K562 (cell line): ENCODE data around the gene BLZF1. TPM values are rescaled to one million over a fixed set of nuclear protein-coding genes. Genes with fewer than 3 reads are reported as not detected.
A peak's percentile ranks its signal among the peaks of the same experiment; 100 is the strongest.

Experiments used
- ATAC-seq: fragments of 200-7000 bp; cut with Tn5 transposase; 3 replicates; pipeline ENCODE4 v1.9.1; 2020; ENCODE audit warnings: moderate library complexity
- BruUV-seq: library from RNA; stranded (reverse); fragments of 400-500 nt; replicated peaks from 2 replicates; lab custom pipeline; 2021; lab: Mats Ljungman, UMichigan
- CTCF ChIA-PET: fragments of 300-600 bp; formaldehyde crosslinking; extraction: SDS; loops from one replicate; lab custom pipeline; 2021; ENCODE audit warnings: low intra/inter-chr PET ratio; lab: Yijun Ruan, JAX
- POLR2A ChIA-PET: fragments of 300-600, 350-650 bp; sonication (Branson Sonifier 250); formaldehyde crosslinking; extraction: SDS; loops from one replicate; lab custom pipeline; 2021; ENCODE audit warnings: antibody characterized with exemption, inconsistent platforms; lab: Yijun Ruan, JAX
- DNase-seq, 4 experiments: peaks; one replicate each; pipeline versions ENCODE4 v3.0.0 to v3.0.0-alpha.2; 2011 to 2018; ENCODE audit warnings: low spot score in 3 of 4, mixed read lengths in 3 of 4; ENCODE audit errors: extremely low read depth in 1 of 4
- FAIRE-seq: peaks from 2 replicates; lab custom pipeline; 2011; peaks lifted over from hg19 to GRCh38; lab: Jason Lieb, UNC
- H2AFZ ChIP-seq: 2 replicates; pipeline ENCODE4 v1.6.0; 2011; ENCODE audit warnings: low read depth, low read length, control low read depth, inconsistent platforms
- H3K27ac ChIP-seq: fragments of 200-600 bp; 3 replicates; pipeline ENCODE4 v1.8.0; 2011; ENCODE audit warnings: low read depth, mild to moderate bottlenecking, control low read depth, inconsistent platforms, low read length, moderate library complexity, mixed read lengths; ENCODE audit errors: extremely low read depth
- H3K27me3 ChIP-seq, 2 experiments: fragments of 300-600 bp in 1 of 2; 2 replicates in 1 of 2; 3 replicates in 1 of 2; pipeline versions ENCODE4 v1.6.0 to v1.8.0; 2011; ENCODE audit warnings: inconsistent platforms in 2 of 2, low read length in 2 of 2, mild to moderate bottlenecking in 1 of 2, mixed read lengths in 1 of 2, moderate library complexity in 1 of 2; ENCODE audit not compliant: control insufficient read depth in 2 of 2, insufficient read depth in 2 of 2
- H3K36me3 ChIP-seq: fragments of 300-600 bp; 3 replicates; pipeline ENCODE4 v1.8.0; 2011; ENCODE audit warnings: mild to moderate bottlenecking, low read length, inconsistent platforms; ENCODE audit not compliant: control insufficient read depth, insufficient read depth
- H3K4me1 ChIP-seq, 2 experiments: fragments of 200-600 bp in 1 of 2; replicated peaks in 1 of 2; 2 replicates in 1 of 2; 3 replicates in 1 of 2; pipeline versions ENCODE4 v1.5.1 to v1.8.0; 2011; ENCODE audit warnings: inconsistent platforms in 2 of 2, low read length in 2 of 2, mild to moderate bottlenecking in 1 of 2, mixed read lengths in 1 of 2, moderate library complexity in 1 of 2; ENCODE audit not compliant: control insufficient read depth in 2 of 2, insufficient read depth in 2 of 2
- H3K4me2 ChIP-seq: 2 replicates; pipeline ENCODE4 v1.6.1; 2011; ENCODE audit warnings: low read length, control low read depth, inconsistent platforms, mixed read lengths; ENCODE audit not compliant: insufficient read depth
- H3K4me3 ChIP-seq: fragments of 200-600 bp; sonication (generic), shearing (Covaris generic); 2 replicates; pipeline ENCODE4 v1.5.1; 2016; ENCODE audit warnings: control low read depth, inconsistent platforms
- H3K79me2 ChIP-seq: fragments of 200-600 bp; 3 replicates; pipeline ENCODE4 v1.8.0; 2011; ENCODE audit warnings: low read length, inconsistent platforms; ENCODE audit not compliant: control insufficient read depth, insufficient read depth
- H3K9ac ChIP-seq, 2 experiments: 2 replicates each; pipeline versions ENCODE4 v1.6.0 to v1.6.1; 2011; ENCODE audit warnings: low read depth in 2 of 2, low read length in 2 of 2, control low read depth in 1 of 2, inconsistent platforms in 1 of 2, mild to moderate bottlenecking in 1 of 2, mixed read lengths in 1 of 2; ENCODE audit not compliant: insufficient read depth in 1 of 2
- H3K9me1 ChIP-seq: one replicate; pipeline ENCODE4 v1.6.0; 2011; ENCODE audit warnings: inconsistent platforms, mild to moderate bottlenecking, low read length, moderate library complexity; ENCODE audit not compliant: control insufficient read depth, insufficient read depth
- H3K9me3 ChIP-seq: replicated peaks from 2 replicates; pipeline ENCODE4 v1.5.1; 2011; ENCODE audit warnings: low read depth, low read length, inconsistent platforms; ENCODE audit not compliant: control insufficient read depth, insufficient read depth
- H4K20me1 ChIP-seq: replicated peaks from 2 replicates; pipeline ENCODE4 v1.6.1; 2011; ENCODE audit warnings: low read length, inconsistent platforms, mixed read lengths; ENCODE audit not compliant: control insufficient read depth, insufficient read depth
- ATF1 ChIP-seq, 2 experiments: fragments of 450-650 bp in 1 of 2; IDR thresholded peaks; 2 replicates each; pipeline ENCODE4 v1.6.1; 2016; ENCODE audit warnings: missing compliant biosample characterization in 1 of 2, missing genetic modification characterization in 1 of 2
- CBFA2T3 ChIP-seq: fragments of 450-650 bp; IDR thresholded peaks from 2 replicates; pipeline ENCODE4 v1.6.1; 2017
- CXXC5 ChIP-seq: fragments of 250-450 bp; sonication (Bioruptor Pico); IDR thresholded peaks from 2 replicates; pipeline ENCODE4 v1.8.0; 2022; ENCODE audit warnings: inconsistent platforms, mild to moderate bottlenecking, moderate library complexity
- DMBX1 ChIP-seq: fragments of 250-450 bp; sonication (Bioruptor Pico); IDR thresholded peaks from 2 replicates; pipeline ENCODE4 v1.8.0; 2022; ENCODE audit warnings: inconsistent platforms, mild to moderate bottlenecking, moderate library complexity, borderline replicate concordance
- E2F6 ChIP-seq, 2 experiments: IDR thresholded peaks; 2 replicates each; pipeline ENCODE4 v1.6.1; 2011; ENCODE audit warnings: borderline replicate concordance in 1 of 2, control low read depth in 1 of 2, low read depth in 1 of 2, low read length in 1 of 2, mild to moderate bottlenecking in 1 of 2, mixed read lengths in 1 of 2, moderate library complexity in 1 of 2; ENCODE audit not compliant: insufficient read depth in 1 of 2, insufficient read length in 1 of 2, poor library complexity in 1 of 2, severe bottlenecking in 1 of 2; ENCODE audit errors: extremely low read depth in 1 of 2
- GABPB2 ChIP-seq: fragments of 250-450 bp; sonication (Bioruptor Pico); conservative IDR thresholded peaks from 2 replicates; pipeline ENCODE4 v1.5.1; 2021; ENCODE audit warnings: mild to moderate bottlenecking
- HDAC2 ChIP-seq: fragments of 450-650 bp; IDR thresholded peaks from 2 replicates; pipeline ENCODE4 v1.6.1; 2016; ENCODE audit warnings: mild to moderate bottlenecking
- KDM1A ChIP-seq, 2 experiments: fragments of 450-650 bp; IDR thresholded peaks; 2 replicates each; pipeline ENCODE4 v1.6.1; 2016; ENCODE audit warnings: mild to moderate bottlenecking in 2 of 2
- KLF6 ChIP-seq: fragments of 250-450 bp; sonication (Bioruptor Pico); IDR thresholded peaks from 2 replicates; pipeline ENCODE4 v1.4.0; 2020; ENCODE audit warnings: mild to moderate bottlenecking, moderate library complexity, borderline replicate concordance
- LEF1 ChIP-seq: fragments of 450-650 bp; IDR thresholded peaks from 2 replicates; pipeline ENCODE4 v1.6.1; 2016; ENCODE audit warnings: mild to moderate bottlenecking
- MIER1 ChIP-seq: fragments of 450-650 bp; IDR thresholded peaks from 2 replicates; pipeline ENCODE4 v1.6.1; 2016; ENCODE audit warnings: antibody characterized with exemption, mild to moderate bottlenecking, low read depth
- NCOR1 ChIP-seq: fragments of 450-650 bp; IDR thresholded peaks from 2 replicates; pipeline ENCODE4 v1.6.1; 2016; ENCODE audit warnings: mild to moderate bottlenecking, moderate library complexity
- NKRF ChIP-seq: fragments of 450-650 bp; IDR thresholded peaks from 2 replicates; pipeline ENCODE4 v1.6.1; 2016; ENCODE audit warnings: borderline replicate concordance
- NUFIP1 ChIP-seq: fragments of 450-650 bp; IDR thresholded peaks from 2 replicates; pipeline ENCODE4 v1.6.1; 2018; ENCODE audit not compliant: partially characterized antibody
- PHB ChIP-seq: fragments of 250-450 bp; sonication (Bioruptor Pico); IDR thresholded peaks from 2 replicates; pipeline ENCODE4 v1.5.0; 2021
- RFX7 ChIP-seq: fragments of 250-450 bp; sonication (Bioruptor Pico); IDR thresholded peaks from 2 replicates; pipeline ENCODE4 v1.5.1; 2021; ENCODE audit warnings: mild to moderate bottlenecking
- YBX1 ChIP-seq: fragments of 450-650 bp; IDR thresholded peaks from 2 replicates; pipeline ENCODE4 v1.7.1; 2016; ENCODE audit warnings: mild to moderate bottlenecking
- ZFX ChIP-seq: sonication (generic); formaldehyde crosslinking; IDR thresholded peaks from 2 replicates; pipeline ENCODE4 v1.8.0; 2022; ENCODE audit warnings: mild to moderate bottlenecking, missing genetic modification reagents, moderate library complexity
- ZKSCAN8 ChIP-seq: fragments of 200-800 bp; sonication (Bioruptor generic); IDR thresholded peaks from 2 replicates; pipeline ENCODE4 v1.6.1; 2016; ENCODE audit warnings: missing genetic modification characterization, missing compliant biosample characterization
- ZNF224 ChIP-seq: sonication (generic); formaldehyde crosslinking; IDR thresholded peaks from 2 replicates; pipeline ENCODE4 v1.8.0; 2022; ENCODE audit warnings: mild to moderate bottlenecking, missing genetic modification reagents
- ZNF436 ChIP-seq: fragments of 250-450, 450-650 bp; sonication (Bioruptor Pico); formaldehyde crosslinking; IDR thresholded peaks from 2 replicates; pipeline ENCODE4 v1.7.0; 2020; ENCODE audit warnings: mild to moderate bottlenecking
- WGBS: fragments of 100-300 bp; shearing (Covaris generic); methylation state at CpG from one replicate; pipeline ENCODE4 v1.1.6; 2016; ENCODE audit warnings: low coverage, mixed read lengths; ENCODE audit not compliant: insufficient coverage; ENCODE audit errors: missing lambda C conversion rate; 5-methylcytosine and 5-hydroxymethylcytosine counted together
- in situ Hi-C: fragments of 300-500 bp; cut with MboI; formaldehyde crosslinking; loops from 4 replicates; pipeline ENCODE4 v1.15.0; 2018; ENCODE audit warnings: inconsistent platforms, mixed read lengths
- intact Hi-C: fragments of 100-400 bp; cut with micrococcal nuclease; formaldehyde crosslinking; loops from 2 replicates; pipeline ENCODE4 v1.14.2; 2022
- polyA plus RNA-seq, 8 experiments: library from polyadenylated mRNA; depleted of rRNA in 4 of 8; stranded (reverse) in 5 of 8; unstranded in 3 of 8; fragments of >200 nt; fragmentation: Nextera tagmentation in 2 of 8; fragmentation: Illumina TruSeq in 1 of 8; extraction: Ambion mirVana in 2 of 8; extraction: Trizol in 1 of 8; gene quantifications; 2 replicates each; pipeline versions ENCODE4 v1.2.1 to v1.2.3, GENCODE V29; 2011 to 2014; ENCODE audit warnings: inconsistent platforms in 1 of 8, missing spikeins in 1 of 8
- total RNA-seq, 7 experiments: library from RNA; depleted of rRNA in 6 of 7; stranded (reverse); fragments of >200 nt in 6 of 7; fragmentation: Illumina TruSeq in 2 of 7; extraction: Trizol in 2 of 7; gene quantifications; 2 replicates each; pipeline versions ENCODE4 v1.2.1 to v1.2.3, GENCODE V29; 2011 to 2021; ENCODE audit warnings: low replicate concordance in 1 of 7

Gene BLZF1
- total and polyA plus RNA-seq, 9 of the 15 experiments (the other 6 are each of a cell fraction or from before 2014, with no cell fraction given) = 20.5 to 32.8 (median 25.3) TPM

GRCh38 chr1:169421309-169421708, 53.3 kb downstream of the BLZF1 start:
- Histone ChIP-seq H3K4me1 (no peaks in the 10 kb centered on the region), H3K79me2 (no peaks in the 10 kb centered on the region), H3K9me3 (no peaks in the 10 kb centered on the region), H3K4me2 (no peak overlapping the region), H3K9me1 (no peaks in the 10 kb centered on the region), H2AFZ (no peak overlapping the region), H3K4me3 (no peak overlapping the region), H3K9ac (no peak overlapping the region), H3K36me3 (no peaks in the 10 kb centered on the region), H3K27me3 (0 out of 5 replicates have a peak, but pooled peaks cover 0 to 2% of the 10 kb centered on the region in 2 experiments), H4K20me1 (no peaks in the 10 kb centered on the region), H3K27ac (no peak overlapping the region)
- no TSS peak for BruUV-seq
- CTCF ChIA-PET = no interaction called here
- 2% methylated on average over 5 of the region's 5 CpGs for WGBS
- peak; percentile 74 for ATAC-seq
- FAIRE-seq = peak; percentile 83
- peak in 2 of 4 experiments; percentile 6 to 41 for DNase-seq
- intact Hi-C loops (no loop called here), in situ Hi-C loops (no loop called here)
- POLR2A ChIA-PET = no interaction called here
- TF ChIP-seq PHB (CRISPR knock-in tag) = no peak
- no peak for TF ChIP-seq NKRF
- TF ChIP-seq ZFX = no peak
- no peak for TF ChIP-seq YBX1
- no peak for TF ChIP-seq RFX7 (CRISPR knock-in tag)
- peak; percentile 25; the same call in 1 of the 2 replicates for TF ChIP-seq DMBX1 (CRISPR knock-in tag)
- TF ChIP-seq MIER1 = no peak
- TF ChIP-seq KLF6 (CRISPR knock-in tag) = no peak
- peak; percentile 79 for TF ChIP-seq CBFA2T3
- TF ChIP-seq ZNF224 (CRISPR knock-in tag) = no peak
- TF ChIP-seq LEF1 = no peak
- TF ChIP-seq ZNF436 (CRISPR knock-in tag) = no peak
- TF ChIP-seq HDAC2 = no peak
- TF ChIP-seq NCOR1 = peak; percentile 26; the same call in 1 of the 2 replicates
- TF ChIP-seq KDM1A (IDR thresholded peaks at IDR 0.05) = peak; percentile 60 to 69
- no peak for TF ChIP-seq GABPB2 (CRISPR knock-in tag)
- no peak for TF ChIP-seq CXXC5
- no peak for TF ChIP-seq ZKSCAN8 (CRISPR knock-in tag)
- no peak for TF ChIP-seq ATF1 (CRISPR knock-in tag; IDR thresholded peaks at IDR 0.05)
- no peak for TF ChIP-seq ATF1 (tag; IDR thresholded peaks at IDR 0.05)
- TF ChIP-seq NUFIP1 = no peak
- no peak for TF ChIP-seq E2F6 (IDR thresholded peaks at IDR 0.05; ENCODE audit: borderline replicate concordance in 1 of 2, extremely low read depth in 1 of 2, insufficient read depth in 1 of 2, insufficient read length in 1 of 2, low read depth in 1 of 2, low read length in 1 of 2, poor library complexity in 1 of 2, severe bottlenecking in 1 of 2)
